Liver (tissue), 9 donors: Measurements from ENCODE around the gene ATF5. TPM values are rescaled to one million over a fixed set of nuclear protein-coding genes. Genes with fewer than 3 reads are reported as not detected.

Experiments
- DNase-seq: peaks from one replicate; pipeline ENCODE4 v3.0.0-alpha.2; 2017; ENCODE audit warnings: low spot score
- H3K27ac ChIP-seq, 2 donors: one replicate each; pipeline ENCODE4 v1.7.0; 2013; ENCODE audit warnings: inconsistent platforms in 2 of 2, low read length in 2 of 2, control low read depth in 1 of 2, low read depth in 1 of 2, mild to moderate bottlenecking in 1 of 2
- H3K27me3 ChIP-seq, 4 donors: one replicate each; pipeline versions ENCODE4 v1.6.1 to v1.7.0; 2013; ENCODE audit warnings: low read length in 3 of 4, inconsistent platforms in 1 of 4, mild to moderate bottlenecking in 1 of 4, moderate library complexity in 1 of 4; ENCODE audit not compliant: control insufficient read depth in 4 of 4, insufficient read depth in 4 of 4
- H3K36me3 ChIP-seq, 4 donors: one replicate each; pipeline versions ENCODE4 v1.6.1 to v1.7.0; 2013; ENCODE audit warnings: low read length in 3 of 4, mild to moderate bottlenecking in 3 of 4, low read depth in 1 of 4, moderate library complexity in 1 of 4; ENCODE audit not compliant: control insufficient read depth in 4 of 4, insufficient read depth in 3 of 4
- H3K4me1 ChIP-seq, 4 donors: one replicate each; pipeline versions ENCODE4 v1.6.1 to v1.7.0; 2013; ENCODE audit warnings: low read length in 3 of 4, mild to moderate bottlenecking in 3 of 4, moderate library complexity in 1 of 4; ENCODE audit not compliant: control insufficient read depth in 4 of 4, insufficient read depth in 4 of 4
- H3K4me3 ChIP-seq, 3 donors: one replicate each; pipeline versions ENCODE4 v1.6.1 to v1.7.0; 2013; ENCODE audit warnings: low read length in 3 of 3, control low read depth in 1 of 3, low read depth in 1 of 3, mild to moderate bottlenecking in 1 of 3
- H3K9ac ChIP-seq, 2 donors: one replicate each; pipeline ENCODE4 v1.7.0; 2013; ENCODE audit warnings: low read length in 2 of 2, mild to moderate bottlenecking in 2 of 2, moderate library complexity in 2 of 2, control low read depth in 1 of 2, low read depth in 1 of 2
- H3K9me3 ChIP-seq, 4 donors: one replicate each; pipeline versions ENCODE4 v1.6.1 to v1.7.0; 2013; ENCODE audit warnings: low read length in 3 of 4; ENCODE audit not compliant: control insufficient read depth in 4 of 4
- ATF3 ChIP-seq: IDR thresholded peaks from 2 replicates; pipeline ENCODE4 v1.6.1; 2016; ENCODE audit warnings: antibody characterized with exemption
- CTCF ChIP-seq: fragments of 150-350 bp; IDR thresholded peaks from 2 replicates; pipeline ENCODE4 v1.5.1; 2017; ENCODE audit warnings: improper control_type of control experiment, low read depth, low read length; ENCODE audit not compliant: missing input control
- EGR1 ChIP-seq, 2 donors: IDR thresholded peaks; 2 replicates each; pipeline ENCODE4 v1.6.1; 2016 to 2018; ENCODE audit warnings: antibody characterized with exemption in 2 of 2, low read depth in 2 of 2
- FOXA1 ChIP-seq: IDR thresholded peaks from 2 replicates; pipeline ENCODE4 v1.6.1; 2016; ENCODE audit warnings: antibody characterized with exemption
- FOXA2 ChIP-seq: IDR thresholded peaks from 2 replicates; pipeline ENCODE4 v1.6.1; 2016; ENCODE audit warnings: antibody characterized with exemption
- GABPA ChIP-seq, 2 donors: IDR thresholded peaks in 1 of 2; conservative IDR thresholded peaks in 1 of 2; 2 replicates each; pipeline ENCODE4 v1.6.1; 2016; ENCODE audit warnings: antibody characterized with exemption in 2 of 2, mild to moderate bottlenecking in 1 of 2, moderate library complexity in 1 of 2
- HNF4A ChIP-seq, 2 donors: conservative IDR thresholded peaks; 2 replicates each; pipeline ENCODE4 v1.6.1; 2016; ENCODE audit warnings: antibody characterized with exemption in 2 of 2, mild to moderate bottlenecking in 2 of 2
- HNF4G ChIP-seq: IDR thresholded peaks from 2 replicates; pipeline ENCODE4 v1.6.1; 2016; ENCODE audit warnings: antibody characterized with exemption
- JUND ChIP-seq, 2 donors: IDR thresholded peaks; 2 replicates each; pipeline ENCODE4 v1.6.1; 2016; ENCODE audit warnings: antibody characterized with exemption in 2 of 2
- MAX ChIP-seq: IDR thresholded peaks from 2 replicates; pipeline ENCODE4 v1.6.1; 2016; ENCODE audit warnings: antibody characterized with exemption
- NR2F2 ChIP-seq: IDR thresholded peaks from 2 replicates; pipeline ENCODE4 v1.6.1; 2016; ENCODE audit warnings: antibody characterized with exemption
- REST ChIP-seq: IDR thresholded peaks from 2 replicates; pipeline ENCODE4 v1.6.1; 2016; ENCODE audit warnings: antibody characterized with exemption, mild to moderate bottlenecking
- RXRA ChIP-seq, 2 donors: IDR thresholded peaks; 2 replicates each; pipeline ENCODE4 v1.6.1; 2017 to 2018; ENCODE audit warnings: antibody characterized with exemption in 2 of 2, mild to moderate bottlenecking in 1 of 2
- TAF1 ChIP-seq: conservative IDR thresholded peaks from 2 replicates; pipeline ENCODE4 v1.6.1; 2016; ENCODE audit warnings: antibody characterized with exemption, mild to moderate bottlenecking
- YY1 ChIP-seq: IDR thresholded peaks from 2 replicates; pipeline ENCODE4 v1.6.1; 2016; ENCODE audit warnings: antibody characterized with exemption, mild to moderate bottlenecking
- ZBTB33 ChIP-seq: IDR thresholded peaks from 2 replicates; pipeline ENCODE4 v1.6.1; 2016; ENCODE audit warnings: antibody characterized with exemption
- WGBS: extraction: QIAGEN DNeasy Blood & Tissue Kit; methylation state at CpG from one replicate; pipeline ENCODE4 v1.1.7; 2013; 5-methylcytosine and 5-hydroxymethylcytosine counted together
- polyA plus RNA-seq, 2 donors: library from polyadenylated mRNA; stranded (reverse) in 1 of 2; unstranded in 1 of 2; fragments of 200-250 nt in 1 of 2; fragments of >200 nt in 1 of 2; fragmentation: Nextera tagmentation in 1 of 2; extraction: Ambion mirVana in 1 of 2; gene quantifications; one replicate each; pipeline versions ENCODE4 v1.2.1 to v1.2.3, GENCODE V29; 2013 to 2015
- total RNA-seq, 2 donors: library from RNA; depleted of rRNA; stranded (reverse); fragments of >200 nt; gene quantifications; one replicate each; pipeline ENCODE4 v1.2.3, GENCODE V29; 2014
- donor health status: healthy.
- donor health status: healthy.
- donor health status: healthy.
- donor health status: healthy.
- donor health status: healthy.

The ATF5 gene
- total and polyA plus RNA-seq, 4 donors = 42.3 to 2,086 (median 347) TPM

GRCh38 chr19:49882643-49883042 lies 46.4 kb upstream of the ATF5 start:
- 97% methylated on average over 14 of the region's 14 CpGs for WGBS
- no peak for DNase-seq

GRCh38 chr19:49883094-49883493 lies 45.9 kb upstream of the ATF5 start:
- no peak for DNase-seq
- Histone ChIP-seq H3K4me3 (no peak overlapping the region), H3K27ac (no peak overlapping the region), H3K9ac (no peak overlapping the region), H3K27me3 (no peaks in the 10 kb centered on the region), H3K4me1 (peaks cover 0 to 20% (median 12%) of the 10 kb centered on the region in 4 donors), H3K36me3 (peaks cover 42 to 57% (median 49%) of the 10 kb centered on the region in 4 donors), H3K9me3 (no peaks in the 10 kb centered on the region)
- TF ChIP-seq CTCF (no peak), RXRA (IDR thresholded peaks at IDR 0.05) (no peak), HNF4A (conservative IDR thresholded peaks at IDR 0.05) (no peak), REST (no peak), MAX (no peak), GABPA (IDR thresholded peaks at IDR 0.05 in 1 of 2, conservative IDR thresholded peaks at IDR 0.05 in 1 of 2) (no peak), HNF4G (no peak), FOXA2 (no peak), JUND (IDR thresholded peaks at IDR 0.05) (no peak), NR2F2 (no peak), TAF1 (no peak), ATF3 (no peak), ZBTB33 (no peak), EGR1 (IDR thresholded peaks at IDR 0.05; ENCODE audit: low read depth in 2 of 2) (no peak), YY1 (no peak), FOXA1 (no peak)
- 96% methylated on average over 5 of the region's 5 CpGs for WGBS

More at GRCh38 chr19:49882643-49883042, 46.4 kb upstream of the ATF5 start:
- Histone ChIP-seq H3K9me3 (no peaks in the 10 kb centered on the region), H3K27ac (no peak overlapping the region), H3K9ac (no peak overlapping the region), H3K4me3 (no peak overlapping the region), H3K27me3 (no peaks in the 10 kb centered on the region), H3K36me3 (peaks cover 42 to 57% (median 49%) of the 10 kb centered on the region in 4 donors), H3K4me1 (peaks cover 0 to 22% (median 13%) of the 10 kb centered on the region in 4 donors)
- no peak for TF ChIP-seq FOXA1
- TF ChIP-seq REST = no peak
- no peak for TF ChIP-seq EGR1 (IDR thresholded peaks at IDR 0.05; ENCODE audit: low read depth in 2 of 2)
